A172 (cell line): Measurements from ENCODE around the gene SGMS1. TPM values are rescaled to one million over a fixed set of nuclear protein-coding genes. Genes with fewer than 3 reads are reported as not detected.

Experiments
- DNase-seq: peaks from one replicate; pipeline ENCODE4 v3.0.0-alpha.2; 2015; ENCODE audit warnings: low spot score
- total RNA-seq: library from RNA; depleted of rRNA; stranded (reverse); fragments of >200 nt; shearing (Covaris generic); gene quantifications from 2 replicates; pipeline ENCODE4 v1.2.3, GENCODE V29; 2014

Gene SGMS1
- total RNA-seq, 1 experiment from 2014 or later, result 24.3 TPM

DNA sequence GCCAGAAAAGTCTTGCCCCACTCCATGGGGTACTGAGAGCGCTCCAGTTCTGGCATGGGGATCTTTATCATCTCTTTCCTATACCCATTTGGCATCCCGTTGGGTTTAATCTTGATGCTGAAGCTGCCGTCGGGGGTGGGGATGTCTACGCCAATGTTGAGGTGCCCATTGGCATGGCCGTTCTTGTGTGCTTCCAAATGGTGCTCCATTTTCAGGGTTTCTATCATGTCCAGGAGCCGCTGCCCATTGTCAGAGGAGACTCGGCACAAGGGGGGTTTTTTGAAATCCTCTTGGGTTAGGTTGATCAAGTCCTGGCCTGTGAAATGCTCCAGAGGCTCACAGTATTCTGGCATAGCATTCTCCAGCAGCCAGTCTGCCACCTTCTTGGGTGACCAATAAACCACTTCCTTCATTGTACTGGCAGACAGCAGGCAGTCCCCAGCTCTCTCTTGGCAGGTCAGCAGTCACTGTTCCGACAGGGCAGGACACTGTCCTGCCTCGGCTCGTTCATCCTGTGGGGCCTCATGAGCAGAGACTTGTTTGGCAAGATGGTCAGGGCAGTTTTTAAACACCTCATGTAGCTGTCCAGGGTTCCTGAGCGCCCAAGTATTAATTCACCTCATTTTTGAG lies 279.9 kb downstream of the SGMS1 start:
- DNase-seq, result no peak

DNA sequence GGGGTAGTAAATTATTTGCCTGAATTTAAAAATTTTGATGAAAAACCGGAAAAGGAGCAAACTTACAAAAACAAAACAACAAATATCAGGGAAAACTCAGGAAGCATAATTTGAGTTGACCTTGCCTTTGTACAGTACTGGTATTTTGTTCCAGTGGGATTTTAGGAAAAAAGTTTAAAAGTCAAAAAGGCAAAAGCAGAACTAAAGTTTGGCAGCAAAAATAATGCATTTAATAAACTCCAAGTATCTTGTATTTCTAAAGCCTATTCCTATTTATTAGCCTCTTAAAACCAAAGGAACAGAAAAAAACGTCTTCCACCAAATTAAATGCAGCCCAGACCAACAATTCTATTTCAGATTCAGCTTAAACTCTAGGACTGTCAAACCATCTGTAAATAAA lies 281.8 kb downstream of the SGMS1 start:
- no peak for DNase-seq

DNA sequence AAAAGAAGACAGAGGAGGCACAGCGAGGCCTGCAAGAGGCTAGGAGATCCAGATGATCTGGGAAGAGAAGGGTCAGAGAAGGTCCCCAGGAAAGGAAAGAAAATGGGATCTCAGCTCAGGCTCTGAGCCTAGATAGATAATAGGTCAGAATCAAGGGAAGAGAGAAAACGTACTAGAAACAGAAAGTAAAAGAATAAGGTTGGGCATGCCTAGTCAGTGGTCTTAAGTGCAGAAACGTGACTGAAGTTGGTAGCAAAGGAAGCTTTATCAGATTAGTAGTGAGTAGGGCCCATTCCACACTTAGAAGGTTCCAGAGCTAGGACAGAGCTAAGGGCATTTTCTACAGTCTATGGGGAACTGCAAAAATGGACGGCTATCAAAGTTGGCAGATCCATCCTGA lies 287.6 kb downstream of the SGMS1 start:
- no peak for DNase-seq

DNA sequence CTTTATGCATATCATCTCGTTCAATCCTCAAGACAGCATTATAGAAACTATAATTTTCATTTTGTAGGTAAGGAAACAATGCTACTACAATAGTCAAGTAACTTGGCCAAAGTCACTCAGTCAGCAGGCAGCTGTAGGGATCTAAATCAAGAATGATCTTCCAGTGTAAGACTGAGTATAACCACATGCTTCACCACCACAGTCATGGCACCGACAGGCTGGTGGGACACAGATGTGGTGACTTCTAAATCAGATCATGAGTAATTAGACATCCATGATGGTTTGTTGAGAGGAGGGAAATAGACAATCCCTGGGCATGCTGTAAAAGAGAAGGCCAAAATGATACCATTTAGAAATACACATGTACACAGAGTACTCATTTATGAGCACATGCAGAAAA lies 288.4 kb downstream of the SGMS1 start:
- no peak for DNase-seq

DNA sequence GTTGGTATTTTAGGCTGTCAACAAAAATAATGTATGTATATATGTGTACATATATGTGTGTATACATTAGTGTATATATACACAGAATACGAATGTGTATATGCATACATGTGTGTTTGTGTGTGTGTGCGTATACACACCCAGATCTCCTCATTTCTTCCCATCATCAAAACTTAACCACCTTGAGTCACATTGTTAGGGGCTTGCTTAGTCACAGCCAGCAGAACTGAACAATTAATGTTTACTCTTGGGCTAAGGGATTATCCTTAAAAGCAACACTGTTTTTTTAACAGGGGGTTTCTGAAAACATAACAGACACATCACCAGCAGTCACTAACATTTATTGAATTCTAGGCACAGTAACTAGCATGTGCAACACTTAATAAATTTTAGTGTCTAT lies 289.5 kb downstream of the SGMS1 start:
- DNase-seq, result no peak

DNA sequence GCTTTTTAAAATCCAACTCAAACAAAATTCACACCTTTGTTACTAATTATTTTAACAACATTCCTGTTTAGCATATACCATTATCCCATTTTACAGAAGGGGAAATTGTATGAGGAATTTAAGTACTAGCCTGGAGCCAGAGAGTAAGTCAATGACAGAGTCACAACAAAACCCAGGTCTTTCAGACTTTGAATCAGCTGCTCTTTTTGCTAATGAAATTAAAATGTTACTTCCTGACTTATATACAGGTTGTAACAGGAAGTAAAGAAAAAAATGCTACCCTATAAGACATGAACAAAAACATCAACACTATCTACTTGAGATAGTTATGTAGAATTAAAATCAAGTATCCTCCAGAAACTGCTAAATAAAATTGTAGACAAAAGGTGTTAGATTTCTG lies 289.9 kb downstream of the SGMS1 start:
- no peak for DNase-seq

DNA sequence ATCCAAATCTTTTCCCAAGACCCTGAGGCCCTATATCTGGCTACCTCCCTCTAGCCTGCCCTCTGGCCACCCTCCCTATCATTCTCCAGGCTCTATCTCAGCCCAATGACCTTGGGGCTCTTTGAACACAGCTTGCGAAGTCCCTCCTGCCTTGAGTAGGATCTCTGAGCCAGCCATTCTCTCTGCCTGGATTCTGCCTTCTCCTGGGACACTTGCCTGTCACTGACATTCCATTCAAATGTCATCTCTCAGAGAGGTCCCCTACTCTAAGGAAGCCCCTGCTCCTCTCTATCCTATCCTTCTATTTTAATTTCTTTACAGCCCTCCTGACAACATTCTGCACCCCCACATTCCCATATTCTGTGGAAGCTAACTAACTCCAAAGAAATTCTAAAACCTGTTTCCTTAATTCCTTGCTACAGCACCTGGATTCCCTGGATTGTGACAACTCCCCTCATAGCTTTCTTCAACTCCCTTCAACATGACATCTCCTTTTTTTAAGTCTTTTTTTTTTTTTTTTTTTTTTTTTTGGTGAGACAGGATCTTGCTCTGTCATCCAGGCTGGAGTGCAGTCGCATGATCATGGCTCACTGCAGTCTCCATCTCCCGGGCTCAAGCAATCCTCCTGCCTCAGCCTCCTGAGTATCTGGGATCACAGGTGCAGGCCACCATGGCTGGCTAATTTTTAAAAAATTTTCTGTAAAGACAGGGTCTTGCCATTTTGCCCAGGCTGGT lies 291.5 kb downstream of the SGMS1 start:
- DNase-seq, result no peak

DNA sequence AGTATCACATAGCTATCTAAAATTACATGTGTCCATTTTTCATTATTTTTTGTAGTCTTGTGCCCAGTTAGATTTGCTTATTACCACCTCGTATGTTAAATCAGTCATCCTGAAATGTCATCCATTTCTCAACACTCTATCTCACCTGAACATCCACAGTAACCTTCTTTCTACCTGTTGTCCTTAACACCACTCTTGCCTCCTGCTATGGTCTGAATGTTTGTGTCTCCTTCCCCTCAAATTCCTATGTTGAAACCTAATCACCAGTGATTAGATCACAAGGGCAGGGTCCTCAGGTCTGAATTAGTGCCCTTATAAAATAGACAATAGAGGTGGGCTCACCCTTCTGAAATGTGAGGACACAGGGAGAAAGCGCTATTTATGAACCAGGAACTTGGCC lies 292.3 kb downstream of the SGMS1 start:
- DNase-seq, result no peak

DNA sequence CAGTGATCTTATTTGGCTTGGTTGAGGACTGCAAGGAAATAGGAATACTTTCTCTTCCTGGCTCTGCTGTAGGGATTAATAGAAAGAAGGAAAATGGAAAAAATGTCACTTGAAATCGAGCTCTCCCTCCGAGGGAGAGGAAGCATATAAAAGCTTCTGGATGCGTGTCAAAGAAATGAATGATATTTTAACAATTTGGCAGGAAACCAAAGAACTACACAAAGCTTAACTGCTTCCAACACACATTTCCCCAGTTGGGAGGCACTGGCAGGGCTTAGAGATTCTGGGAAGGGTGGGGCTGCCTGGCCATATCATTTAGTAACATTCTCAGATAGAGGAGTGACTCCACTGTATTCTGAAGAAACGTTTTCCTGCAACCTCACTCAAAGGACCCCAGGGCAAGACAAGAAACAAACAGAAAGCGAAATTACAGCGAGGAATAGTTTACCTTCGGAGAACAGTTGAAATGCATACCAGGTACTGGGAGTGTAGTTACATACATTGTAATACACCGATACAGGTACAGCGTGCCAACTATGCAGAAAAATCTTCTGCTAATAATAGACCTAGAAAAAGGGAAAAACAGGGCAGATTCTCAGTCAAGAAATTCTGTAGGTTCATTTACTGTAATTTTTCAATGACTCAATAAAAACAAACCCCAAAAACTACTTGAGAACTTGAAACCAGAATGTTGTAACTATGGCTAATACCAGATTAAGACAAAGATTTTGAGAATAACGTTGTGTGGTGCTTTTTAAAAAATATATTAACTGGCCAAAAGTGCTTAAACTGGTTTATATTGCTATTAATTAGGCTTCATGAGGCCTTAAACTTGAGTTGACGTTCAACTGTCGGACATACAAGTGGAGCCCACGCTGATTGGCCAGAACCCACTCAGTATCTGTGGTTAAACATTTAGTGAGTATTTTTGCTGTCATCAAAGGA lies 296.7 kb downstream of the SGMS1 start:
- DNase-seq, result peak; percentile 65

DNA sequence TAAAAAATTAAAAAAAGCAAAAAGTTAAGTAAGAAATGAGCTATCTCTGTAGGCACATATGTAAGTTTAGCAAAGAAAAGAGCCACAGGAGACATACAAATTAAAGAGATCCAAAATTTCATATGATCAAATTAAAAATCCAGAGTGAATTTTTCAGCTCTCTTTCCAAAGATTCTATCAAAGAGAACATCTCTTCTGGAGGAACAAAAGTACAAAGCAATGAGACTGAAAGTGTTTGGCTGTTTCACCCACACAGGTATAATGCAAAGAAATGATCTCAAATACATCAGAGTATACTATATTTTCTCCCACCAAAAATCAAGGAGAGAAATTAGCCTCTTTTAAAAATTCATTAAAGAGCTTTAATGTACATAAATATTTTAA lies 297.6 kb downstream of the SGMS1 start:
- no peak for DNase-seq

DNA sequence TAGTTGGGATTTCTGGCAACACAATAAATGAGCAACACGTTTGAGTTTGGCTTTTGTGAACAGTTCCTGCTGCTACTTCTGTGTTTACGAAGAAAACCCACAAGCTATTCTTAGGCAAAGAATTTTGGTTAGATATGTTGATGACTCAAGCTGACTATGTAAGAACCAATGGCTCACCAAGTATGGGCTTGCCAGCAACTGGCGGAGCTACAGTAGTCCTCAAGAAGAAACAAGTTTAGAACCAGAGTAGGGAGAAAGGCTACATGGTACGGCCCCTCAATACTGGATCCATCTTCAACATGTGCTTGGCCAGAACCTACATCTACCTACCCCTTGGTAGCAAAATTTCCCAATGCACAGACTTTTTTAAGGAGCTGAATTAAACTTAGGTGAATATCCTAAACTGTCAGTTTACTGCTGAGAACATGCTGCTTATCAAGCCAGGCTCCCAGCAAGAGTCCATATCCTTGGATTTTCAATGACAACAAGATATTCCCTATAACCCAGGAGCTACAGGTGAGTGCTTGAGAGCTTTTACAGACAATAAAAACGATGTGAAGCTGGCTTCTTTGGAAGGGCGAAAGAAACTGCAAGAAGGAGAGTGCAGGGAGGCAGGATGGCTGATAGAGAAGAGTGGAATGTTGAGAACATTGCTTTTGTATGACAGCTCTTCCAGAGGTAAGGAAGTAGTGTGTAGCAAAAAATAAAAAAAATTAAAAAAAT lies 298.1 kb downstream of the SGMS1 start:
- peak; percentile 90 for DNase-seq

DNA sequence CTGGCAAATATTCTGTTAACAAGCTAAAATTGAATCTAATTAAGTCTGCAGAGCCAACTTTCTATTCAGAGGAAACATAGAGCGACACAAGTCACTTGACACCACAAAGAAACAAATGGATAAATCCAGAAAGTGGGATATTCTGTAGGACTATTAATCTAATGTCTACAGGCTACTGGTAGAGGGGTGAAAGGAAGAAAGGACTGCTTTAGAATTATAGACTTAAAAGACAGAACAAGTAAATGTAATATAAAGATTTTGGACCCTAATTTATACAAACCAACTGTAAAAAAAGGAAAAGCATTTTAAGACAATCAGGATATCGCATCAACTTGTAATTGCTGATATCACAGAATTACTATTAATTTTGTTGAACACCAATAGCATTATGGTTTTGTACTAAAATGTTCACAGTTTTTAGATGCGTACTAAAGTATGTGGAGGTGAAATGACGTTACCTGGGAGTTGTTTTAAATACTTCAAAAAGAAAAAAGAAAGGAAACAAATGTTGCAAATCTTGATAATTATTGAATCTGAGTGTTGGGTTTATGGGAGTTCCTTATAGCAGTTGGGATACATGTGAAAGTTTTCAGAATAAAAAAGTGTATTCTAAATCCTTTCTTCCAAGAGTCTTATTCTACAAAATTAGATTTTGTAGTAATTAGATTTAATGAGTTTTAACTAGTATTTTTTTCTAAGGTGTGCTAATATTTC lies 298.9 kb downstream of the SGMS1 start:
- DNase-seq, result no peak

DNA sequence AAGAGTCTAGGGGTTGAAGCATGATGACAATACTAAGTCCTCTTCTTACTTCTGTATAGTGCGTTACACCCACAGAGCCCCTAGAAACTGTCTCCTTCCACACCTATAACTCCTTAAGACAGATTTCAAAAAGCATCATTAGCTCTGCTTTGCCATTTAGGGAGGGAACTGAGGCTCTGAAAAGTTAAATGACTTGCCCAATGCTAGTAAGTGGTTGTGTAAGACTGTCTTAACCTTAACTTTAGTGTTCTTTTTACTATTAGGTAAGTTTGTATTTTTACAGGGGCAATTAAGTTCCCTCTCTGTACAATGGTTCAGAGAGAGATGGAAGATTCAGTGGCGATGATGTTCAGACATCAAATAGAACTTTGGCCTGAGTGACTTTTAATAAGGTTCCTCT lies 299.7 kb downstream of the SGMS1 start:
- no peak for DNase-seq

DNA sequence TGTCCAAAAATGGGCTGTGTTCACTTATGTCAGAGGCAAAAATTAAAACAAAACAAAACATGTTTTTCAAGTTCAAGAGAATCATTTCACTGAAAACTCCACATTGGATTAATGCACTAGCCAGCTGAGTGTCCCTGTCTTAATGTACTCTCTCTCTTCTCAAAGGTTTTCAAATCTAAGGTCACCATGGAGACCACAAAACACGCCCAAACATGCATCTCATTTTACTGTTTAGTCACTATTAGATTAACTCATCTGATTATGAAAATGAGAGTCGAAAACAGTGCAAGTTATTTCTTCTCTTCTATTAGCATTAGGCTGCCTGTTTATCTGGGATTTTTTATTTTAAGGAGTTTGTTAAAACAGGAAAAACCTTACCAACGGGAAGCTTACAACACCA lies 301.7 kb downstream of the SGMS1 start:
- no peak for DNase-seq

DNA sequence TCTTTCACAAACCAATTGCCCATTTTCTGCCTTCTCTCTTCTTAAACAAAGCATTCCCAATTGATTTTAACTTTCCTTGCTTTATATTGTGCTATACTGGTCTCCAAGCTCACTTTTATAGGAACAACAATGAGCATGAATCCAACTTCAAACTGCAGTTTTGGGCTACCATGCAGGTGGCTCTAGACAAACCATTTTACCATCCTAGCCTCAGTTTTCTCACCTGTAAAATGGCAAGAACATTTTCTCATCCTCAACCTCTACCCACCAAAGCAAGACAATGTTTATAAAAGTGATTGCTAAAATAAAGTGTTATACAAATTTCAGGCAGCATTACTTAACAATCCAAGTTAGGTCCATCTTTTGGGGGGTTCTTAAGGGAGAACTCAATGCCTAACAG lies 305.6 kb downstream of the SGMS1 start:
- DNase-seq, result no peak

DNA sequence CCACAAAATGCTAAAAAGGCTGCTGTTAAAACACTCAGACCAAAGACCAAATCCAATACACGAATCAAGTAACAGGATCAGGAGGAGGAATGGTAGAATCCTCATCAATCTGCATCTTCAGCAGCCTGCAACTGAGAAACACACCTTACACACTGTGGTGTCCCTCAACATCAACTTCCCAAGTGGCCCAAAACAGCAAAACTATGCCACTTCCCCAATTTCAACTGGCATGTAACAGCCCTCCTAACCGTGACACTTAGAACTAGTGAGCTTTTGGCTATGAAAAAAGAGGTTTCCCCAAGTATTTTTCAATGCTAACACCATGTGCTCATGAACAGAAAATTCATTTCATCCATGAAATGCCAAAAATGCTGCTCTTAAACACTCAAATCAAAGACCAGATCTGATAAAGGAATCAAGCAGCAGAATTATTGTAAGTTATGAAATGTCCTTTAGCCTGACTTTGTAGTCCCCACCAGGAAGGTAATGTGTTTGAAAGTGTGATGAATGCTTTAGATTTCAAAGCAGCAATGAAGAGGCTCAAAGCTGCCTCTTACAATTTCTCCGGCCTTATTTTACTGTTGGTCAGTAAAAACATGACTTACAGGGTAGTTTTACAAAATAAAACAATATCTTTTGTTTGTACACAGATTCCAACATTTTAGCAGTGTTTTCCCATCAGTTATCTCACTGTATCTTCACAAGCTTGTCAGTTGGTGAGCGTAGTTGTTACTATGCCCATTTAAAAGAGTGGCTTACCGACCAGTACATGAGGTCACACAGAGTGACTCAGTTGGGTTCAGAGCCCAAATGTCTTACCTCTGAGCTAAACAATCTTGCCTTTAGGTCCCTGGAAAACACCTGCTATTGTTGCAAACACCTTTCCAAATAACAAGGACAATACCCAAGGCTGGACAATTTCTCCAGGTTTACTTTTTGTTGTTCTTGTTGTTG lies 306.8 kb downstream of the SGMS1 start:
- no peak for DNase-seq

DNA sequence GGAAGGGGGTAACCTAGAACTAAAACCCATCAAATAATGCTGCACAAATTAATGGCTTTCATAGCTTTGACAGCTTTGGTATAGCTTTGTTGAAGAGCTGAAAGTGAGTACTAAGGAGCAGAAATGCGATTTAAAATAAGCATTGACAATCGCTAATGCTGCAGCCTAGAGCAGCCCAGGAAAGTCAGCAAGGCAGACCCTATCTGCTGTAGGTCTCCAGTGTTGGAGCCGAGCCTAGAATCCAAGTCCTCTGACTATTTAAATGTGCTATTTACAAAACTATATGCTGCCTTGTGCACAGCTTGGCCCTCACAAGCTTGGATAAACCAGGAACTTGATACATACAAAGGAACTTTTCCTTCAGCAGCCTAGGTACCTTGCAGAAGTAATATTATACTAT lies 307.6 kb downstream of the SGMS1 start:
- DNase-seq, result no peak

DNA sequence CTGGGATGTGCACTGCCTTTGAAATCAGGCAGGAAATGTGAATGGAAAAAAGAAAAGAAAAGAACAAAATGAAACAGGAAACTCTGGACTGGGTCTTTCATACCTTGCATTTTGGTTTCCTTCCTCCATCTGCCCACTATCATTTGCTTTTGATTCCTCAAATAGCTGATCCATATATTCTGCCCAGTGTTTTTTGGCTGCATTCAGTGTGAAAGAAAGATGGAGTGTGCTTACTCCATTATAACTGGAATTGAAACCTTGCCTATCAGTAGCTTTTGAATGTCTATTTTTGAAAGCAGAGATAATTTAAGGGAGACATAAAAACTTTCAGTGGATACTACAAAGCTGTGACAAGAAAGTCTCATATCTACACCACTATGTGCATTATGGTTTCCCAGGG lies 308.3 kb downstream of the SGMS1 start:
- DNase-seq, result no peak

DNA sequence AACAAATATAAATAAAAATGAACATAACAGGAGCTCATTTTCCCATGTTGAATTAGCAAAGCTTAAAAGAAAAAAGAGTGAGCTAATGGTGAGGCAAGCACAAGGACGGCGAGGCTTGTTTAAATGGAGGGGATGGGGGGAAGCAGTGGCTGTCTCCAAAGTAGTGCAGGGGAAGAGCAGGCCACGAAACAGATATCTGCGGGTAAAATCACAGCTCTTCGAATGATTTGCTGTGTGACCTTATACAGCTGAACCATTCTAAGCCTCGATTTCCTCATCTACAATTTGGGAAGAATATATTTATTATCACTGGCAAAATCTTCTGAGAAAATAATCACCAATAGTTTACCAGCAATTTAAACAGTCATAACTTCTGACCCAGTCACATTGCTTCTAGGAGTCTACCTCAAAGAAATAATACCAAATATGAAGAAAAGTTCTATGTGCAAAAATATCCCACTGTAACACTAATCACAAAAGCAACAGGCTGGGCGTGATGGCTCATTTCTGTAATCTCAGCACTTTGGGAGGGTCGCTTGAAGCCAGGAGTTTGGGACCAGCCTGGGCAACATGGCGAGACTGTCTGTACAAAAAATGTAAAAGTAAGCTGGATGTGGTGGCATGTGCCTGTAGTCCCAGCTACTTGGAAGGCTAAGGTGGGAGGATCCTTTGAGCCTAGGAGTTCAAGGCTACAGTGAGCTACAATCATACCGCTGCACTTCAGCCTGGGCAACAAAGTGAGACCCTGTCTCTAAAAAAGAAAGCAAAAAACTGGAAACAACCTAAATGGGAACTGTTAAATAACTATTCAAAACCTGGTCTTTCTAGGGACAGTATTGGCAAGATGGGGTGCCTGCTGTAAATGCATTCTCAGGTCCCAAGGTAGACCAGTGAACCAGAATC lies 309.3 kb downstream of the SGMS1 start:
- no peak for DNase-seq
